ENCODE results near the gene SLC22A16. TPM values are rescaled to one million over a fixed set of nuclear protein-coding genes. Genes with fewer than 3 reads are reported as not detected.
A peak's percentile ranks its signal among the peaks of the same experiment; 100 is the strongest.

SLC22A16 gene
- total and polyA plus RNA-seq, 2 of the 8 experiments (the other 6 are each of a cell fraction or from before 2014, with no cell fraction given), result not detected

DNA sequence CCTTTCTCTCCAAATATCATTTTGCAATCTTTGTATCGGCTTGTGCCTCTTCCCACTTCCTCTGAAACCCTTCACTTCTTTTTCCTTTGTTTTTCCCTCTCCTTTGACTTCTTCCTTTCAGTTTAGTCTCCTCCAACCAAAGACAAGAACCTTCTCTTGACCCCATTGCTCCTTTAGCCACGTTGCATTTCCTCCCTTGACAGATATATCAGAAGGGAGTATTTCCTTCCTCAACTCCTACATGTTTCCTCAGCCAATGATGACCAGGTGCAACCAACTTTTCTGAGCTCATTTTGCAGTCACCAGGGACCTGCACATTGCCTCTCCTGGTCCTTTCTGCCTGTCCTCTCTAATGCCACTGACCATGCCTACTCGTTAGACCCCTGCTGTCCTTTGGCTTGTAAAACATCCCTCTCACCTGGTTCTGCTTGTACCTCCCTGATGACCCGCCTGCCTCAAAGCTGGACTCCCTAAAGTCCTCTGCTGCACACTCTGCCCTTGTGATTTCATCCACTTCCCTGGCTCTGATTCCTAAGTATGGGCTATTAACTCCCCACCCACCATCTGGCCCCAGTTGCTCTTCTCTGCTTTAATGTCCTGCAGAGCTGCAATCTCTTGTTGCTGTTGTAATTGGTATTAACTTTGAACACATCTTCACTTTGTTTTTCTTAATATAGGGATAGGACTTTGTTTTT lies 27.4 kb downstream of the SLC22A16 start:
- H2AFZ ChIP-seq (ENCODE audit: low read length), result peak overlapping the region; percentile 0; the same call in 1 of the 2 replicates

More for the DNA sequence above, 27.4 kb downstream of the SLC22A16 start:
- H4K8ac ChIP-seq (ENCODE audit: extremely low read depth, insufficient read depth, low read length), result no peak overlapping the region
- no peak overlapping the region for H2BK20ac ChIP-seq (ENCODE audit: low read length)
- no peak overlapping the region for H2BK5ac ChIP-seq (ENCODE audit: low read depth, low read length)
- H2AK5ac ChIP-seq (ENCODE audit: low read depth, low read length), result no peak overlapping the region
- no peak for TF ChIP-seq RAD21 (IDR thresholded peaks at IDR 0.05 in 1 of 2, conservative IDR thresholded peaks at IDR 0.05 in 1 of 2; ENCODE audit: low read depth in 2 of 2, low read length in 2 of 2)
- TF ChIP-seq GABPA (IDR thresholded peaks at IDR 0.05; ENCODE audit: borderline replicate concordance, insufficient read depth, low read length), result no peak
- TF ChIP-seq YY1 (IDR thresholded peaks at IDR 0.05; ENCODE audit: low read depth, low read length), result no peak
- no peak for TF ChIP-seq JUN (IDR thresholded peaks at IDR 0.05; ENCODE audit: low read depth, low read length)
- H3K4me2 ChIP-seq (ENCODE audit: insufficient read depth in 1 of 2, low read depth in 2 of 2, low read length in 2 of 2), result no peak overlapping the region
- no peak overlapping the region for H2BK120ac ChIP-seq (replicated peaks; ENCODE audit: low read depth, low read length)
- no peak overlapping the region for H3K14ac ChIP-seq (ENCODE audit: insufficient read length)
- H4K5ac ChIP-seq (ENCODE audit: insufficient read length, low read depth, low read length), result no peak overlapping the region
- H3K18ac ChIP-seq (ENCODE audit: extremely low read depth, low read length), result no peak overlapping the region
- DNase-seq (ENCODE audit: low read depth in 1 of 2, low spot score in 2 of 2) (no peak), FAIRE-seq (no peak)
- no peaks in the 10 kb centered on the region for H3K79me1 ChIP-seq (ENCODE audit: low read depth, low read length)
- no peak overlapping the region for H3K4me3 ChIP-seq (ENCODE audit: extremely low read depth in 1 of 4, insufficient read depth in 2 of 4, low read depth in 3 of 4, low read length in 4 of 4)
- H3K23ac ChIP-seq (ENCODE audit: insufficient read length), result no peak overlapping the region
- H3K23me2 ChIP-seq (ENCODE audit: low read depth, low read length), result no peaks in the 10 kb centered on the region
- 86% methylated on average over 4 of the region's 4 CpGs; no CpG with 5 or more reads in 1 of the 2 experiments for WGBS, 2 experiments (ENCODE audit: extremely low coverage in 1 of 2, insufficient coverage in 1 of 2, insufficient read length in 1 of 2, insufficient replicate concordance in 2 of 2, low coverage in 1 of 2, low lambda C conversion rate in 2 of 2, missing lambda C conversion rate in 1 of 2)
- ChIA-PET POLR2A (ENCODE audit: partially characterized antibody) (interaction anchor here (0.6 kb wide), 2 partner anchors 244 to 544 kb away, joined by 3 read pairs; no protein-coding TSS in a partner anchor), CTCF (ENCODE audit: partially characterized antibody) (interaction anchor here (1.2 kb wide), 1 partner anchor 10 kb away, joined by 3 read pairs; no protein-coding TSS in a partner anchor)
- H3K4ac ChIP-seq (replicated peaks; ENCODE audit: insufficient read length, low read depth, low read length), result no peak overlapping the region
- H2BK12ac ChIP-seq (ENCODE audit: low read depth, low read length), result no peak overlapping the region
- no peak overlapping the region for H2BK15ac ChIP-seq (ENCODE audit: low read length)
- H4K20me1 ChIP-seq (replicated peaks in 1 of 2; ENCODE audit: control insufficient read depth in 1 of 2, insufficient read depth in 2 of 2, low read length in 2 of 2), result no peaks in the 10 kb centered on the region
- H3K79me2 ChIP-seq (ENCODE audit: control insufficient read depth in 1 of 2, insufficient read depth in 2 of 2, low read length in 2 of 2), result no peaks in the 10 kb centered on the region
- no peak overlapping the region for H3K9ac ChIP-seq (replicated peaks in 1 of 4; ENCODE audit: extremely low read depth in 1 of 4, low read depth in 3 of 4, low read length in 3 of 4)
- no peaks in the 10 kb centered on the region for H3K36me3 ChIP-seq (ENCODE audit: control insufficient read depth in 2 of 4, insufficient read depth in 4 of 4, low read length in 3 of 4)
- H4K91ac ChIP-seq (replicated peaks; ENCODE audit: insufficient read length, low read length), result no peak overlapping the region
- no peak overlapping the region for H3K56ac ChIP-seq (replicated peaks; ENCODE audit: insufficient read length, low read depth, low read length)
- H3K27me3 ChIP-seq (replicated peaks in 1 of 4; ENCODE audit: control insufficient read depth in 3 of 4, extremely low read depth in 1 of 4, insufficient read depth in 3 of 4, low read length in 3 of 4), result no peaks in the 10 kb centered on the region
- no peaks in the 10 kb centered on the region for H3K9me3 ChIP-seq (ENCODE audit: insufficient read depth in 2 of 2, low read depth in 1 of 2, low read length in 1 of 2)
- H3K4me1 ChIP-seq (replicated peaks in 1 of 4; ENCODE audit: control insufficient read depth in 3 of 4, insufficient read depth in 4 of 4, low read length in 3 of 4), result no peaks in the 10 kb centered on the region
- H3K27ac ChIP-seq (ENCODE audit: low read depth, low read length), result no peak overlapping the region
